ENCODE data around the gene PROM1. TPM values are rescaled to one million over a fixed set of nuclear protein-coding genes. Genes with fewer than 3 reads are reported as not detected.

The PROM1 gene
- total RNA-seq, 1 experiment from 2014 or later, result 17.7 TPM

GRCh38 chr4:15947684-15948083 lies 136.1 kb downstream of the PROM1 start:
- ATAC-seq, result no peak
- no peak for DNase-seq (ENCODE audit: low read depth, low spot score)
- H3K36me3 ChIP-seq (ENCODE audit: control insufficient read depth in 1 of 2, insufficient read depth in 2 of 2, low read length in 2 of 2), result no peaks in the 10 kb centered on the region
- H3K9ac ChIP-seq (ENCODE audit: low read length), result no peak overlapping the region
- no peaks in the 10 kb centered on the region for H3K4me1 ChIP-seq (ENCODE audit: control insufficient read depth in 1 of 2, insufficient read depth in 2 of 2, low read length in 2 of 2)
- H2AFZ ChIP-seq (ENCODE audit: low read depth, low read length, poor library complexity, severe bottlenecking), result no peak overlapping the region
- H4K20me1 ChIP-seq (ENCODE audit: insufficient read depth), result no peaks in the 10 kb centered on the region
- RAD21 ChIA-PET (ENCODE audit: low non-redundant PET in 1 of 2, low total read pairs in 2 of 2, uncharacterized antibody in 2 of 2, unreplicated experiment in 2 of 2), result no interaction called here
- intact Hi-C loops (cut with micrococcal nuclease), result no loop called here
- H3K27ac ChIP-seq (ENCODE audit: low read depth, low read length), result no peak overlapping the region
- POLR2A ChIA-PET, result no interaction called here
- no peak overlapping the region for H3K4me2 ChIP-seq (ENCODE audit: low read length)
- TF ChIP-seq CBX3 (IDR thresholded peaks at IDR 0.05; ENCODE audit: low read depth) (no peak), POLR2AphosphoS5 (IDR thresholded peaks at IDR 0.05; ENCODE audit: low read depth, low read length) (no peak), JUND (IDR thresholded peaks at IDR 0.05) (no peak), EZH2phosphoT487 (IDR thresholded peaks at IDR 0.05; ENCODE audit: borderline replicate concordance) (no peak), EGR1 (IDR thresholded peaks at IDR 0.05; ENCODE audit: low read depth) (no peak), TCF7L2 (IDR thresholded peaks at IDR 0.05; ENCODE audit: borderline replicate concordance, extremely low read depth, insufficient read depth, insufficient read length) (no peak), CTCF (IDR thresholded peaks at IDR 0.05 in 2 of 3, conservative IDR thresholded peaks at IDR 0.05 in 1 of 3; ENCODE audit: borderline replicate concordance in 1 of 3, insufficient read depth in 1 of 3, low read depth in 2 of 3, low read length in 2 of 3) (no peak), ATF3 (IDR thresholded peaks at IDR 0.05) (no peak), YY1 (IDR thresholded peaks at IDR 0.05; ENCODE audit: extremely low read depth, insufficient replicate concordance, low read depth, low read length) (no peak), EZH2 (IDR thresholded peaks at IDR 0.05) (no peak), CEBPB (IDR thresholded peaks at IDR 0.05; ENCODE audit: low read depth) (no peak), ELF1 (IDR thresholded peaks at IDR 0.05; ENCODE audit: borderline replicate concordance, low read depth) (no peak), POLR2A (IDR thresholded peaks at IDR 0.05; ENCODE audit: borderline replicate concordance, extremely low read depth, insufficient read depth, insufficient read length) (no peak), ZNF274 (IDR thresholded peaks at IDR 0.05; ENCODE audit: low read depth, low read length) (no peak), ZBTB33 (IDR thresholded peaks at IDR 0.05; ENCODE audit: extremely low read depth, insufficient replicate concordance, low read length) (no peak), ZFX (IDR thresholded peaks at IDR 0.05) (no peak), SRF (IDR thresholded peaks at IDR 0.05; ENCODE audit: low read depth) (no peak)
- no peaks in the 10 kb centered on the region for H3K9me3 ChIP-seq (ENCODE audit: control insufficient read depth in 1 of 2, insufficient read depth in 1 of 2, low read depth in 1 of 2, low read length in 2 of 2)
- H3K27me3 ChIP-seq (ENCODE audit: insufficient read depth, low read length), result no peaks in the 10 kb centered on the region
- CTCF ChIA-PET, result no interaction called here
- H3K9me2 ChIP-seq (ENCODE audit: insufficient read depth), result no peaks in the 10 kb centered on the region
- no peak overlapping the region for H3K4me3 ChIP-seq (replicated peaks in 1 of 2; ENCODE audit: low read depth in 1 of 2, low read length in 2 of 2)
- BruUV-seq (replicated peaks), result no TSS peak
- H3K79me2 ChIP-seq (ENCODE audit: insufficient read depth, low read length), result no peaks in the 10 kb centered on the region

All from HCT116 (cell line).